ENCODE data around the gene BTBD18.
"Not testable (repeated sequence)": the region's sequence is repeated elsewhere in the genome, so short reads cannot be mapped to it uniquely, and the experiment has no call there.

BTBD18 gene

DNA sequence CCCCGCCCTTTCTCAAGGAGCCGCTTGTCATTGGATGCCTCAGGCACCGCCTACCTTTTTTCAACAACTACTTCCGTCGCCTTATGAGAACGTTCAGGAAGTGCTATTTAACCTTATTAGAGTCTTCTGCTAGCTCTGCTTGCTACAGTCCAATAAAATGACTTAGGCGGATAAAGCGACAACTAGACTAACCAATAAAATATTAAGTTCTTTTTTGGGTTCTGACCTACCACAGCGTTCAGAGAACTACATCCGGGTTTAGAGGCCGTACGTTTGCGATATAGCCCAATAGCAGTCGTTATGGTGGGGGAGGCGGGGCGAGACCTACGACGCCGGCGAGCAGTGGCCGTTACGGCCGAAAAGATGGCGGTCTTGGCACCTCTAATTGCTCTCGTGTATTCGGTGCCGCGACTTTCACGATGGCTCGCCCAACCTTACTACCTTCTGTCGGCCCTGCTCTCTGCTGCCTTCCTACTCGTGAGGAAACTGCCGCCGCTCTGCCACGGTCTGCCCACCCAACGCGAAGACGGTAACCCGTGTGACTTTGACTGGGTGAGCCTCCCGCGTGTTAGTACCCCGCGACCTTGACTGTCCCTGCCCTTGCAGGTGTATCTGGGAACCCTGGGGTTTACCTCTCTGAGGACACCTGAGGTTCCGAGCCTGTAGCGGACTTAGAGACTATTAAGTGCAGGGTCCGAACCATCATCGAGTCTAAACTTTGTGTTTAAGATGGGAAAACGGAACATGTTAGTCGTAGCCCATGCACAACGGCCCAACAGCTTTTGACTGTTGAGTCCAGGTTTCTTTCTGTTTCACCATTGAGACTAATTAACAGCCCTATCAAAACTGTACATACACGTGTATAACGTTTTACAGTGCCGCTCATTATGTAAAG, 39.1 kb downstream of the BTBD18 start, which contains the start of gene TMX2:
Gene TMX2, plus strand, starts transcription at position 338 of the 895 bp plus-strand sequence. Its CDS starts 26 bp downstream, at position 364.
- peak; percentile 99 for DNase-seq (ENCODE audit: low read depth)
- peak within 1 kb of the TSS; percentile 82 for H3K4me3 ChIP-seq (ENCODE audit: low read depth, low read length)
- TF ChIP-seq, protein P1, sequence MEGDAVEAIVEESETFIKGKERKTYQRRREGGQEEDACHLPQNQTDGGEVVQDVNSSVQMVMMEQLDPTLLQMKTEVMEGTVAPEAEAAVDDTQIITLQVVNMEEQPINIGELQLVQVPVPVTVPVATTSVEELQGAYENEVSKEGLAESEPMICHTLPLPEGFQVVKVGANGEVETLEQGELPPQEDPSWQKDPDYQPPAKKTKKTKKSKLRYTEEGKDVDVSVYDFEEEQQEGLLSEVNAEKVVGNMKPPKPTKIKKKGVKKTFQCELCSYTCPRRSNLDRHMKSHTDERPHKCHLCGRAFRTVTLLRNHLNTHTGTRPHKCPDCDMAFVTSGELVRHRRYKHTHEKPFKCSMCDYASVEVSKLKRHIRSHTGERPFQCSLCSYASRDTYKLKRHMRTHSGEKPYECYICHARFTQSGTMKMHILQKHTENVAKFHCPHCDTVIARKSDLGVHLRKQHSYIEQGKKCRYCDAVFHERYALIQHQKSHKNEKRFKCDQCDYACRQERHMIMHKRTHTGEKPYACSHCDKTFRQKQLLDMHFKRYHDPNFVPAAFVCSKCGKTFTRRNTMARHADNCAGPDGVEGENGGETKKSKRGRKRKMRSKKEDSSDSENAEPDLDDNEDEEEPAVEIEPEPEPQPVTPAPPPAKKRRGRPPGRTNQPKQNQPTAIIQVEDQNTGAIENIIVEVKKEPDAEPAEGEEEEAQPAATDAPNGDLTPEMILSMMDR (IDR thresholded peaks at IDR 0.05; ENCODE audit: low read depth, low read length, missing control alignments) = no peak

GRCh38 chr11:57711414-57712255, 40.0 kb downstream of the BTBD18 start, which contains the start of gene MED19:
Gene MED19, minus strand, starts transcription at chr11:57712215. Its CDS starts 36 bp downstream, at chr11:57712179.
- DNase-seq (ENCODE audit: low read depth) = peak; percentile 77
- TF ChIP-seq, protein P1 (IDR thresholded peaks at IDR 0.05; ENCODE audit: low read depth, low read length, missing control alignments) = no peak
- peak within 1 kb of the TSS; percentile 82 for H3K4me3 ChIP-seq (ENCODE audit: low read depth, low read length)

DNA sequence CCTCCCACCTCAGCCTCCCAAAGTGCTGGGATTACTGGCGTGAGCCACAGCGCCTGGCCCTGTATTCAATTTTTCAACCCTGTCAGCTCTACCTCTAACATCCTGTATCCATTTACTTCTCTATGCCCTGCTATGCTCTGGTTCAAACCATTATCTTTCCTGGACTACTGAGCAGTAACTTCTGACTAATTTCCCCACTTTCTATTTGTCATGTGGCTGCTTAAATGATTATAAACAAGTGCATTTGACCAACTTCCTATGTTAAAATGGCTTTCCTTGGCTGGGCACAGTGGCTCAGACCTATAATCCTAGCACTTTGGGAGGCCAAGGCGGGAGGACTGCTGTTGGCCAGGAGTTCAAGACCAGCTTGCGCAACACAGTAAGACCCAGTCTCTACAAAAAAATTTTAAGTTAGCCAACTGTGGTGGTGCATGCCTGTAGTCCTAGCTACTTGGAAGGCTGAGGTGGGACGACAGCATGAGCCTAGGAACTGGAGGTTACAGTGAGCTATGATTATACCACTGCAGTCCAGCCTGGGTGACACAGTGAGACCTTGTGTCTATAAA, 41.7 kb downstream of the BTBD18 start:
- TF ChIP-seq, protein P1 (IDR thresholded peaks at IDR 0.05; ENCODE audit: low read depth, low read length, missing control alignments) = no peak
- no peak overlapping the region for H3K4me3 ChIP-seq (ENCODE audit: low read depth, low read length)
- DNase-seq (ENCODE audit: low read depth) = no peak

GRCh38 chr11:57705432-57705831, 46.2 kb downstream of the BTBD18 start:
- not testable (repeated sequence) for H3K4me3 ChIP-seq (ENCODE audit: low read depth, low read length); DNase-seq (ENCODE audit: low read depth)

- no peak overlapping the region for H3K4me3 ChIP-seq (ENCODE audit: low read depth, low read length)
- DNase-seq (ENCODE audit: low read depth) = no peak
- TF ChIP-seq, protein P1 (IDR thresholded peaks at IDR 0.05; ENCODE audit: low read depth, low read length, missing control alignments) = no peak
Observed at GRCh38 chr11:57704932-57705331, 46.7 kb downstream of the BTBD18 start.

DNA sequence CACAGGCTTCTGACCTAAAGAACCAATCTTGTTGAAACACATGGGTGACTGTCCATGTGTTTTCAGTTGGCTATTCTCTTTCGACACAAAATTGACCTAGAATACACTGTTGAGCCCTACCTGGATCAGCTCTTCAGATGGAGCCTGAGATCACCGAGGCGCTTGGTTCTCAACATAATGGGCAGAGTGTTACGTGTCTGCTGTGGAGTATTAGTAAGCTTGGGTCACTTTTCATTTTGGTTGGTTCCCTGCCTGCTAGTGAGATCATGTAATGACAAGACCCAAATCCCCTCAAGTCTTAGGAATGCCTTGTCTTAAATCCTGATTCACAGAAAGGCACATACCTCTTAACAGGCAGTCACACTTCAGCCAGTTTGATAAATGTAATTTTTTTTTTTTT, 48.3 kb downstream of the BTBD18 start:
- DNase-seq (ENCODE audit: low read depth) = no peak
- TF ChIP-seq, protein P1 (IDR thresholded peaks at IDR 0.05; ENCODE audit: low read depth, low read length, missing control alignments) = no peak
- no peak overlapping the region for H3K4me3 ChIP-seq (ENCODE audit: low read depth, low read length)

DNA sequence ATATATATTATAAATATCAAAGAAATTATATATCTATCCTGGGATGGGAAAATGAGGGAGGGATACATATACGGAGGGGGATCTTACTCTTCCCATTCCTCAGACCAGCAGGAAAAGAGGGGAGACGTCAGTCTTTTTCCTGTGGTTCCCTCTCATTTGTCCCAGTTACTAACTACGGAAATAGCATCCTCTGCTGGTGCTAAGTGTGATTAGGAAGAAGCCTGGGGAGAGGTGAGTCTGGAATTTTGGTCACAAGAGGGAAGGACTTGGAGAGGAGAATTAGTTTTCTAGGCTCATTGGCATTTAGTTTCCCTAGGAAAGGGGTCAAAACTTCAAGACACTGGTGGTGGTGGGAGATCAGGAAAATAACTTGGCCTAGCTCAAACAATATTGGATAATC, 51.2 kb downstream of the BTBD18 start:
- no peak overlapping the region for H3K4me3 ChIP-seq (ENCODE audit: low read depth, low read length)
- no peak for DNase-seq (ENCODE audit: low read depth)
- TF ChIP-seq, protein P1 (IDR thresholded peaks at IDR 0.05; ENCODE audit: low read depth, low read length, missing control alignments) = no peak
